Lung (tissue), 12 donors: ENCODE results near the gene CCL22. TPM values are rescaled to one million over a fixed set of nuclear protein-coding genes. Genes with fewer than 3 reads are reported as not detected.
"Not testable (repeated sequence)": the region's sequence is repeated elsewhere in the genome, so short reads cannot be mapped to it uniquely, and the experiment has no call there.

ENCODE experiments used
- ATAC-seq: fragments of 200-7000 bp; cut with Tn5 transposase; one replicate; pipeline ENCODE4 v1.9.1; 2020; ENCODE audit warnings: moderate number of reproducible peaks; ENCODE audit not compliant: insufficient read depth, low FRiP score
- DNase-seq, 3 donors: peaks; one replicate each; pipeline ENCODE4 v3.0.0-alpha.2; 2013 to 2017
- H3K27ac ChIP-seq, 2 donors: one replicate each; pipeline ENCODE4 v1.5.1; 2013; ENCODE audit warnings: mild to moderate bottlenecking in 2 of 2, moderate library complexity in 2 of 2, control low read depth in 1 of 2, inconsistent platforms in 1 of 2, low read depth in 1 of 2, low read length in 1 of 2
- H3K27me3 ChIP-seq, 3 donors: one replicate each; pipeline ENCODE4 v1.5.1; 2013; ENCODE audit warnings: low read length in 2 of 3; ENCODE audit not compliant: control insufficient read depth in 3 of 3, insufficient read depth in 3 of 3
- H3K36me3 ChIP-seq, 4 donors: one replicate each; pipeline ENCODE4 v1.5.1; 2013; ENCODE audit warnings: low read length in 4 of 4, mild to moderate bottlenecking in 1 of 4, moderate library complexity in 1 of 4; ENCODE audit not compliant: control insufficient read depth in 4 of 4, insufficient read depth in 4 of 4
- H3K4me1 ChIP-seq, 5 donors: one replicate each; pipeline ENCODE4 v1.5.1; 2013; ENCODE audit warnings: low read length in 5 of 5, mild to moderate bottlenecking in 2 of 5, moderate library complexity in 1 of 5; ENCODE audit not compliant: control insufficient read depth in 5 of 5, insufficient read depth in 5 of 5
- H3K4me3 ChIP-seq: one replicate; pipeline ENCODE4 v1.5.1; 2013; ENCODE audit warnings: mild to moderate bottlenecking, control low read depth, moderate library complexity
- H3K9ac ChIP-seq, 2 donors: one replicate each; pipeline ENCODE4 v1.5.1; 2013; ENCODE audit warnings: low read length in 2 of 2, control low read depth in 1 of 2; ENCODE audit not compliant: insufficient read depth in 1 of 2
- H3K9me3 ChIP-seq, 4 donors: one replicate each; pipeline ENCODE4 v1.5.1; 2013; ENCODE audit warnings: low read length in 3 of 4, mild to moderate bottlenecking in 1 of 4, moderate library complexity in 1 of 4; ENCODE audit not compliant: control insufficient read depth in 4 of 4, insufficient read depth in 3 of 4
- CTCF ChIP-seq: IDR thresholded peaks from 2 replicates; pipeline ENCODE4 v1.5.1; 2012; ENCODE audit warnings: mild to moderate bottlenecking; ENCODE audit errors: control extremely low read depth, extremely low read depth
- WGBS, 2 donors: extraction: QIAGEN DNeasy Blood & Tissue Kit; methylation state at CpG; one replicate each; pipeline ENCODE4 v1.1.7; 2013; 5-methylcytosine and 5-hydroxymethylcytosine counted together
- polyA plus RNA-seq, 2 donors: library from polyadenylated mRNA; stranded (reverse); fragments of 200-250 nt; gene quantifications; one replicate each; pipeline ENCODE4 v1.2.1, GENCODE V29; 2013
- total RNA-seq, 2 donors: library from RNA; depleted of rRNA in 1 of 2; stranded (reverse); fragments of >200 nt in 1 of 2; gene quantifications; one replicate each; pipeline ENCODE4 v1.2.1, GENCODE V29; 2014 to 2021
- donor health status: control.
- donor health status: control.
- donor health status: Bipolar disorder and iron deficiency.
- donor health status: healthy.
- donor health status: DM: yes; HTN: yes; CAD: no.

The CCL22 gene
- total and polyA plus RNA-seq, 4 donors = 0.43 to 3.1 (median 1.2) TPM

GRCh38 chr16:57373117-57373947 is 14.7 kb downstream of the CCL22 start:
- H3K27ac ChIP-seq = peak overlapping the region; percentile 76 to 94
- ATAC-seq = no peak
- 66 to 79% methylated on average over 9 of the region's 9 CpGs for WGBS, 2 donors

DNA sequence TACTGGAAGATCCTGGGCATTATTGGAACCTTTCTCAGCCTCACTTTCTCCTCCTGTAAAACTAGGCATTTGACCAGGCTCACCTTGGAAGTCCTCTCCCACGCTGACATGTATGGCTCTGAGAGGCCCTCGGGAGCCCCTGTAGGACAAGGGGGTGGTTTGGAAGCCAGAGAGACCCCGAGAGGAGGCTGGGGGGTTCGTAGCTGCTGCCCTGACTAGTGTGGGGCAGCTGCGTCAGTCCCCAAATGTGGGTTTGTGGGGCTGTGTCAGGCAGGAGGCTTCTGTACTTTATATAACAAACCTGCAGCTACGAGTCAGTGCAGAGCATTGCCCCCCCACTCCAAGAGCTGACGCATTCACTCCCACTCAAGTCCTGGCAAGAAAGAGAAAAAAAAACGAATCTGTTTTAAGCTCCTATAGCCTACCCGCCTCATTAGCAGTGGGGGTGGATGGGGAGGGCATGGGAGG is 15.5 kb downstream of the CCL22 start:
- Histone ChIP-seq H3K36me3 (no peaks in the 10 kb centered on the region), H3K4me3 (peak overlapping the region; percentile 74), H3K27me3 (no peaks in the 10 kb centered on the region), H3K27ac (peak overlapping the region; percentile 36 to 80), H3K4me1 (peaks cover 0 to 23% (median 6%) of the 10 kb centered on the region in 5 donors), H3K9me3 (no peaks in the 10 kb centered on the region), H3K9ac (no peak overlapping the region)
- TF ChIP-seq CTCF = no peak
- peak in 1 of 3 donors; percentile 48 for DNase-seq
- WGBS, 2 donors = 57 to 75% methylated on average over 9 of the region's 9 CpGs
- ATAC-seq = no peak

More at GRCh38 chr16:57373117-57373947, 14.7 kb downstream of the CCL22 start:
- no peaks in the 10 kb centered on the region for H3K36me3 ChIP-seq
- H3K27me3 ChIP-seq = no peaks in the 10 kb centered on the region
- peak overlapping the region; percentile 74 for H3K4me3 ChIP-seq
- no peaks in the 10 kb centered on the region for H3K9me3 ChIP-seq
- no peak for DNase-seq
- H3K4me1 ChIP-seq = peaks cover 0 to 23% (median 6%) of the 10 kb centered on the region in 5 donors
- H3K9ac ChIP-seq = peak overlapping the region in 1 of 2 donors; percentile 75
- no peak for TF ChIP-seq CTCF

- not testable (repeated sequence) for H3K27ac ChIP-seq, DNase-seq, H3K9me3 ChIP-seq, H3K27me3 ChIP-seq, H3K4me3 ChIP-seq, ATAC-seq, H3K9ac ChIP-seq, H3K36me3 ChIP-seq
- peaks cover 2 to 23% (median 8%) of the 10 kb centered on the region in 5 donors for H3K4me1 ChIP-seq
- WGBS, 2 donors = 82 to 90% methylated on average over 8 of the region's 8 CpGs
Measured at GRCh38 chr16:57374925-57375465, 16.4 kb downstream of the CCL22 start.

- Histone ChIP-seq H3K9me3 (no peaks in the 10 kb centered on the region), H3K4me1 (peaks cover 2 to 23% (median 13%) of the 10 kb centered on the region in 5 donors), H3K27ac (no peak overlapping the region), H3K36me3 (no peaks in the 10 kb centered on the region), H3K27me3 (no peaks in the 10 kb centered on the region), H3K9ac (no peak overlapping the region), H3K4me3 (no peak overlapping the region)
- TF ChIP-seq CTCF = no peak
- no peak for ATAC-seq
- WGBS, 2 donors = 88 to 93% methylated on average over 3 of the region's 3 CpGs
- no peak for DNase-seq
Measured at GRCh38 chr16:57376313-57376818, 17.8 kb downstream of the CCL22 start.
